ENCODE data around the gene SORBS1.

The SORBS1 gene

GRCh38 chr10:95561177-95561863, at the start of gene SORBS1:
TSS of gene SORBS1 (minus strand) at chr10:95561371. CDS start at chr10:95441135, 120,236 bp downstream.
- FAIRE-seq (peak; percentile 47), DNase-seq (ENCODE audit: low spot score) (peak; percentile 93)

GRCh38 chr10:95610727-95611126, 49.6 kb upstream of the SORBS1 start:
- no peak for FAIRE-seq

GRCh38 chr10:95606922-95607321, 45.8 kb upstream of the SORBS1 start:
- no peak for FAIRE-seq

More at GRCh38 chr10:95610727-95611126, 49.6 kb upstream of the SORBS1 start:
- no peak for DNase-seq (ENCODE audit: low spot score)

GRCh38 chr10:95605163-95605562, 44.0 kb upstream of the SORBS1 start:
- FAIRE-seq = no peak
- DNase-seq (ENCODE audit: low spot score) = no peak

More at GRCh38 chr10:95606922-95607321, 45.8 kb upstream of the SORBS1 start:
- DNase-seq (ENCODE audit: low spot score) = no peak

- FAIRE-seq (no peak), DNase-seq (ENCODE audit: low spot score) (no peak)
Observed at GRCh38 chr10:95604630-95605029, 43.5 kb upstream of the SORBS1 start.

- FAIRE-seq (no peak), DNase-seq (ENCODE audit: low spot score) (no peak)
Observed at GRCh38 chr10:95602382-95602781, 41.2 kb upstream of the SORBS1 start.

GRCh38 chr10:95601116-95601719, 40.0 kb upstream of the SORBS1 start:
- FAIRE-seq (peak; percentile 84), DNase-seq (ENCODE audit: low spot score) (peak; percentile 80)

GRCh38 chr10:95600158-95600557, 39.0 kb upstream of the SORBS1 start:
- FAIRE-seq = no peak
- DNase-seq (ENCODE audit: low spot score) = no peak

GRCh38 chr10:95597788-95598187, 36.6 kb upstream of the SORBS1 start:
- FAIRE-seq = no peak

GRCh38 chr10:95588025-95588424, 26.9 kb upstream of the SORBS1 start:
- no peak for DNase-seq (ENCODE audit: low spot score)
- FAIRE-seq = no peak

More at GRCh38 chr10:95597788-95598187, 36.6 kb upstream of the SORBS1 start:
- DNase-seq (ENCODE audit: low spot score) = no peak

GRCh38 chr10:95579835-95580535, 18.8 kb upstream of the SORBS1 start:
- DNase-seq (ENCODE audit: low spot score) (no peak), FAIRE-seq (no peak)

GRCh38 chr10:95579292-95579691, 18.1 kb upstream of the SORBS1 start:
- DNase-seq (ENCODE audit: low spot score) (no peak), FAIRE-seq (no peak)

GRCh38 chr10:95578619-95579018, 17.4 kb upstream of the SORBS1 start:
- no peak for FAIRE-seq
- no peak for DNase-seq (ENCODE audit: low spot score)

- DNase-seq (ENCODE audit: low spot score) (no peak), FAIRE-seq (no peak)
Observed at GRCh38 chr10:95574649-95575365, 13.6 kb upstream of the SORBS1 start.

GRCh38 chr10:95573964-95574604, 12.9 kb upstream of the SORBS1 start:
- FAIRE-seq = no peak
- no peak for DNase-seq (ENCODE audit: low spot score)

GRCh38 chr10:95573527-95573926, 12.4 kb upstream of the SORBS1 start:
- FAIRE-seq = no peak
- DNase-seq (ENCODE audit: low spot score) = no peak

GRCh38 chr10:95572131-95572820, 11.1 kb upstream of the SORBS1 start:
- DNase-seq (ENCODE audit: low spot score) = no peak
- no peak for FAIRE-seq

GRCh38 chr10:95571390-95571789, 10.2 kb upstream of the SORBS1 start:
- no peak for DNase-seq (ENCODE audit: low spot score)
- FAIRE-seq = no peak

GRCh38 chr10:95569368-95569767, 8.2 kb upstream of the SORBS1 start:
- FAIRE-seq (no peak), DNase-seq (ENCODE audit: low spot score) (no peak)

- peak; percentile 22 for DNase-seq (ENCODE audit: low spot score)
- peak; percentile 76 for FAIRE-seq
Observed at GRCh38 chr10:95567903-95568630, 6.9 kb upstream of the SORBS1 start.
